ENCODE data around the gene TMEM19.

DNA sequence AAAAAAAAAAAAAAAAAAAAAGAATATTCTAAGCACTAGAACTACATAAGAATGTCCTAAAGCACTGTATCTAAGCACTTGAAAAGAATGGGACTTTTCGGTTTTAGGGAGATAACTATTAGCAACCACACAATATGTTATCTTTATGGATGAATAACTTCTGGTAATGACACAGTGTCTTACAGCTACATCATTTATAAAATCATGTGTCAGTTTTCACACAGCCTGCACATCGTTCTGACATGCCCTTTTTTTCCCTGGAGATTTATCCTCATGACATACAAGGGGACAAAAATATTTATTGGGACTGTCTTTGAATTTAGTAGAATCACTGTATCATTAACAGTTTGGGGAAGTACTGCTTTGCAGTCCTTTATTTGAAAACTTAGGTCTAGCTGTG, 17.3 kb downstream of the TMEM19 start:
- no peak for TF ChIP-seq POLR2AphosphoS5 (IDR thresholded peaks at IDR 0.05; ENCODE audit: borderline replicate concordance, low read depth, low read length)
- no peak for TF ChIP-seq EZH2 (IDR thresholded peaks at IDR 0.05)

Measured in SK-N-MC (cell line).